SK-MEL-5 (cell line): ENCODE results near the gene MCOLN2. TPM values are rescaled to one million over a fixed set of nuclear protein-coding genes. Genes with fewer than 3 reads are reported as not detected.
A peak's percentile ranks its signal among the peaks of the same experiment; 100 is the strongest.
"Not testable (repeated sequence)": the region's sequence is repeated elsewhere in the genome, so short reads cannot be mapped to it uniquely, and the experiment has no call there.

Source experiments
- DNase-seq: peaks from one replicate; pipeline ENCODE4 v3.0.0-alpha.2; 2016; ENCODE audit warnings: low read depth, low spot score
- in situ Hi-C: cut with HindIII; loops from 2 replicates; pipeline ENCODE4 v1.10.0; 2016; ENCODE audit warnings: low sequenced_read_pairs, high pct_unique_total_duplicates, low pct_unique_long_range_greater_than_20kb
- total RNA-seq: library from RNA; depleted of rRNA; stranded (reverse); fragments of >200 nt; shearing (Covaris generic); gene quantifications from 2 replicates; pipeline ENCODE4 v1.2.3, GENCODE V29; 2014

Gene MCOLN2
- total RNA-seq, 1 experiment from 2014 or later, result 18.1 TPM

GRCh38 chr1:84923317-84923716 lies 73.6 kb downstream of the MCOLN2 start:
- no peak for DNase-seq
- in situ Hi-C loops, result no loop called here

- in situ Hi-C loops, result no loop called here
- no peak for DNase-seq
Observed at GRCh38 chr1:84920159-84920558, 76.8 kb downstream of the MCOLN2 start.

DNA sequence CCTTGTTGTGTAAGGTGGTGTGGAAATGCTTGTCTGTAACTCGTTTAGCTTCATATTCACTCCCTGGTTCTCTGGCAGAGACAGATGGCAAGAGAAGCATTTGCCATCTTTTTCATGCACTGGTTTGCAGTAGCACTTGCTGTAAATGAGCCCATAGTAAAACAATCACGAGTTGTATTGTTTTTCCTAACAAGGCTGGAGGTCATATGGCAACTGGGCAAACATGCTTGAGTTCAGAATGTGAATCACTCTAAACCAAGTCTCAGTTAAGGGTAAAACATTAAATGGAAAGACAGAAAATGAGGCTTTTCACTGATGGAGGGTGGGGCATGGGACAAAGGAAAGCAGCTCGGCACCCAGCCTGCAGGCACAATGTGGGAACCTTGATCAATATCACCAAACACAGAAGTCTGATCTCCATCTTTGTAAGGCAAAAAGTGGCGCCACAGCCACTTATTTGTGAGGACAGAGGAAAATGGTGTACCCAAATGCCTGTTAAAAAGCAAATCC lies 77.4 kb downstream of the MCOLN2 start:
- DNase-seq, result no peak
- in situ Hi-C loops, result no loop called here

- in situ Hi-C loops, result no loop called here
- no peak for DNase-seq
Observed at GRCh38 chr1:84918726-84919336, 78.1 kb downstream of the MCOLN2 start.

DNA sequence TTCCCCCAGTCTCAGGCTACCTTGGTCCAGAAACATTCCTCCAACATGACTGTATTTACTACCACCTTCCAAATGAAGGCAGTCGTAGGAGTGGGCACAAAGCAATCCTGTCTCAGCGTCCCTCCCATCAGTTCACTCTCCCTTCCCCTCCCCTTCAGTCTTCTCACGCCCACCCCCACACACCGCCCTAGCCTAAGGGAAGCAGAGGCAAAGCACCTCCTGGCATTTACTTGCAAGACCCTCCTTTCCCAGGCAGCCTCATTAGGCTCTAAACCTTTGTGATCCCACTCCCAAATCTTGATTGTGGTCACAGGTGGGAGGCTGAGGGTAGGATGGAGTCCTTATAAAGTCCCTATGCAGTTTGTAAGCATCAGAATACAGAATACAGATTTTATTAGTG lies 80.0 kb downstream of the MCOLN2 start:
- in situ Hi-C loops, result no loop called here
- DNase-seq, result no peak

- in situ Hi-C loops, result no loop called here
- DNase-seq, result no peak
Observed at GRCh38 chr1:84913555-84913892, 83.4 kb downstream of the MCOLN2 start.

DNA sequence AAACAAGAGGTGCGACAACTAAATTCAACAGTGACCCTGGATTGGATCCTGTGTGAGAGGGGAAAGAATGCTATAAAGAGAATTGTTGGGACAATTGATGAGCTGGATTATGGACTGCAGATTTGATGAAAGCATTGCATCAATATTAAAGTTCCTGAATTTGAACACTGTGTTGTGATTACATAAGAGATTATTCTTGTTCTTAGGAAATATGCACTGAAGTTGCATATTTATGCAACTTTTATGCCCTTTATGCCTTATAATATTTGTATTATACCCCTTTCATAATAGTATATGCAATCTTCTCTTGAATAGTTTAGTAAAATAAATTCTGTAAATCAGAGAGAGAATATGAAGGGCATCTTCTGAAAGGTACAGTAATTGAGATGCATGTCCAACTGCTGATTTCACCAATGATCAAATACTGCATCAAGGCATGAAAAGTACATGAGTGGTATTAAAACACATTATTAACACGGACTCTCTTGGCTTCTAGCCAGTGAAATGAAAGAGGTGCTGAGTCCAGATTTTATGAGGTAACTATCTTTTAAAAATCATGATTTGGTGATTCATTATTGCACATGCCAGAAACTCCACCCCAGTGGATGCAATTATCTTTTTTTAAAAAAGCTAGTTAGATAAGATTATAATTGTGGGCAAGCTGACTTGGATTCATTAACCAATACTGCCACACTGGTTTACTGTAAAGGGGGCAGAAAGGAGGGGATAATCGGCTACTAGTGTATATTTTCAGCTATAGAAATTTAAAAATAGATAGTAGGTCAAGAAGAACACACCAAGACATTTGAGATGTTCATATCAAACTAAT lies 84.0 kb downstream of the MCOLN2 start:
- in situ Hi-C loops, result no loop called here
- DNase-seq, result no peak

DNA sequence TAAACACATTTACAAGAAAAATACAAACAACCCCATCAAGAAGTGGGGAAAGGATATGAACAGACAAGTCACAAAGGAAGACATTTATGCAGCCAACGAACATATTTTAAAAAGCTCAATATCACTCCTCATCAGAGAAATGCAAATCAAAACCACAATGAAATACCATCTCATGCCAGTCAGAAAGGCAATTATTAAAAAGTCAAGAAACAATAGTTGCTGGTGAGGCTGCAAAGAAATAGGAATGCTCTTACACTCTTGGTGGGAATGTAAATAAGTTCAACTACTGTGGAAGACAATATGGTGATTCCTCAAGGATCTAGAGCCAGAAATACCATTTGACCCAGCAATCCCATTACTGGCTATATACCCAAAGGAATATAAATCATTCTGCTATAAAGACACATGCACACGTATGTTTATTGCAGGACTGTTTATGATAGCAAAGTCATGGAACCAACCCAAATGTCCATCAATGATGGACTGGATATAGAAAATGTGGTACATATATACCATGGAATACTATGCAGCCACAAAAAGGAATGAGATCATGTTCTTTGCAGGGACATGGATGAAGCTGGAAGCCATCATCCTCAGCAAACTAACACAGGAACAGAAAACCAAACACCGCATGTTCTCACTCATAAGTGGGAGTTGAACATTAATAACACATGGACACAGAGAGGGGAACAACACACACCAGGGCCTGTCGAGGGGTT lies 88.0 kb downstream of the MCOLN2 start:
- in situ Hi-C loops, DNase-seq: not testable (repeated sequence)

- no peak for DNase-seq
- in situ Hi-C loops, result no loop called here
Observed at GRCh38 chr1:84907095-84907827, 89.7 kb downstream of the MCOLN2 start.

- in situ Hi-C loops, result not testable (repeated sequence)
Observed at GRCh38 chr1:84902727-84903126, 94.2 kb downstream of the MCOLN2 start.

DNA sequence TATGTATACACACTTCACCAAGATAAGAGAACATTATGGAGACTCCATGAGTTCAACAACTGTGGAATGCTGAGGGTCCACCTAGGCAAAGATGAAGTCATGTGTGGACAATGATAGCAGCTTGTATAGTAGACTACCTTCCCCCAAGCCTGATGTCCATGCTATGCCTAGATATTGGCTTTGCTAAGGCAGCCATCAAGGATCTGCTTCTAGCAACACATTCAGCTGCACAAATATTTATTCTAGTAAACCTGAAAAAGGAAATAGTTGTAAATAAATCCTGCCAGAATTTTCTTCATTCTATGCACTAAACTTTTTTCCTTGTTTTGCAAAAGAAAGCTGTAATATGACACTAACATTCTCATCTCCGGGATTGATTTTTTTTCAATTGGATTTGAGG lies 96.9 kb downstream of the MCOLN2 start:
- in situ Hi-C loops, result no loop called here
- no peak for DNase-seq

More at GRCh38 chr1:84902727-84903126, 94.2 kb downstream of the MCOLN2 start:
- DNase-seq, result not testable (repeated sequence)

DNA sequence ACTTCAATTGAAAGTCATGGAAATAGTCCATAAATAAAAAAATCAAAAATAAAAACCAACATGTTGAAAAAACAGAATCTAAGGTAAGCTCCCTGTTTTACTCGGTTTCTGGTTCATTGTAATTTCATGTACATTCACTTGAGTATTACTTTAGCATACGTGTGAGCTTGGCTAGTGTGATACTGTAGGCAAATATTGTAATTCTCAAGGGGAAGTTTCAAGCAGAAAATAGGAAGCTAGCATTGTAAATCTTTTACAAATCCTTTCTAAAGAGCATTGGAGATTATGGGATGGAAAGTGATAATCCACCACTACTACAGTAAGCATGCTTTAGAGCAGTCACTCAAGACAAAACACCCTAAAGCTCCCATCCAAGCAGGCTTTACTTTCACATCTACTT lies 100.6 kb downstream of the MCOLN2 start:
- no peak for DNase-seq
- in situ Hi-C loops, result no loop called here

- peak; percentile 3 for DNase-seq
- in situ Hi-C loops, result no loop called here
Observed at GRCh38 chr1:84892705-84893618, 104.0 kb downstream of the MCOLN2 start, which contains the start of gene LPAR3. LPAR3 (minus strand) TSS chr1:84893206; CDS start chr1:84866120, 27,086 bp downstream.

DNA sequence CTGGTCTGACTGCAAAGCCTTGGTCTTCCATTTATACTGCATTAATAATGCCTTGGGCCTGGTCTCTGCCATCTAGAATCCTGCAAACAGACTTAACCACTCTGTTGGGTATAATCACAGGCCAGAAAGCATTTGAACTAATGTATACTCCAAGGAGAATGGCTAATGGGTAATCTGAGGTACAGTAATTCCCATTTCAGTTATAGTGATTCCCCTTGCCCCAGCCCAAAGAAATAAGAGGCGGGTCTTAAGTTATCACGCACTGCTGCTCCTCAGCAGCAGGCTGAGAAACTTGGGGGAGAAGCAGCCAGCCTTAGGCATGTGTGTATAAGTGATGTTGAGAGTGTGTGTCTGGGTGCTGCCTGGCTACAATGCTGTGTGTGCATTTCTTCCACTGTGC lies 106.3 kb downstream of the MCOLN2 start:
- DNase-seq, result no peak
- in situ Hi-C loops, result no loop called here

DNA sequence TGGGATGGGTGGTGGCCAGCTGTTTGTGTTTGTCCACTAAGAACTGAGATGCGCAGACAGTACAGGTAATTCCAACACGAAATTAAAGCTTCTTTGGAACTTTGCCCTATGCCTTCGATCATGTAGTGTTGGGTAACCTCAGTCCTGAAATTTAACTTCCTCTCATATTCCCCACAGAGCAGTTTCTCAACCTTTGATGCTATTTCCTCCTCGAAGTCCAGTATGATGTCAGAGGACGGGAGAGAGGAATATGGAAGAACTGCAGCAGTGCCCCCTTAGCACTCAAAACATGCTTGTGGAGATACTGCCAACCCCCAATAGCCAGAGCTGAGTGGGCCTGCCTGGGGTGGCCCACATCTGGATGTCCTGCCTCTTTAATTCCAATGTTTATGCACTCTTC lies 107.5 kb downstream of the MCOLN2 start:
- in situ Hi-C loops, result no loop called here

GRCh38 chr1:84888753-84889152 lies 108.2 kb downstream of the MCOLN2 start:
- DNase-seq, result no peak
- in situ Hi-C loops, result no loop called here

More for the DNA sequence above, 107.5 kb downstream of the MCOLN2 start:
- DNase-seq, result no peak
